ENCODE measurements around the gene KCNH6. TPM values are rescaled to one million over a fixed set of nuclear protein-coding genes. Genes with fewer than 3 reads are reported as not detected.
A peak's percentile ranks its signal among the peaks of the same experiment; 100 is the strongest.

KCNH6 gene
- total and polyA plus RNA-seq, 9 of the 15 experiments (the other 6 are each of a cell fraction or from before 2014, with no cell fraction given) = not detected

DNA sequence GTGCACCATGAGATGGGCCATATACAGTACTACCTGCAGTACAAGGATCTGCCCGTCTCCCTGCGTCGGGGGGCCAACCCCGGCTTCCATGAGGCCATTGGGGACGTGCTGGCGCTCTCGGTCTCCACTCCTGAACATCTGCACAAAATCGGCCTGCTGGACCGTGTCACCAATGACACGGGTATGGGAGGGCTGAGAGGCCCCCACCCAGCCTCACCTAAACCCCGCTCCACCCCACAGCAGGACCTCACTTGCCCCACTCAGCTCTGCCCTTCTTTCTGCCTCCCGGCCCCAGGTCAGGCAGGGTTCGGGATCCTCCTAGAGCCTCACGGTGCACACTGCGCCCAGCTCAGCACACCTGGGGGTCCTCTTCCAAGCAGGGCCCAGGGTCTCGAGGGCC, 40.6 kb upstream of the KCNH6 start:
- Histone ChIP-seq H3K79me2 (ENCODE audit: control insufficient read depth, insufficient read depth, low read length) (no peaks in the 10 kb centered on the region), H3K9me3 (replicated peaks; ENCODE audit: control insufficient read depth, insufficient read depth, low read depth, low read length) (no peaks in the 10 kb centered on the region), H3K9me1 (ENCODE audit: control insufficient read depth, insufficient read depth, low read length) (no peaks in the 10 kb centered on the region), H3K27ac (ENCODE audit: extremely low read depth, low read depth, low read length) (no peak overlapping the region), H3K4me2 (ENCODE audit: insufficient read depth, low read length) (no peak overlapping the region), H2AFZ (ENCODE audit: low read depth, low read length) (no peak overlapping the region), H3K36me3 (ENCODE audit: control insufficient read depth, insufficient read depth, low read length) (no peaks in the 10 kb centered on the region), H3K9ac (ENCODE audit: insufficient read depth in 1 of 2, low read depth in 2 of 2, low read length in 2 of 2) (peak overlapping the region in 1 of 2 experiments; percentile 47; a peak in 2 of 4 replicates), H3K4me1 (replicated peaks in 1 of 2; ENCODE audit: control insufficient read depth in 2 of 2, insufficient read depth in 2 of 2, low read length in 2 of 2) (peaks cover 3 to 40% of the 10 kb centered on the region in 2 experiments; a peak in 4 of 5 replicates), H3K4me3 (no peak overlapping the region), H3K27me3 (ENCODE audit: control insufficient read depth in 2 of 2, insufficient read depth in 2 of 2, low read length in 2 of 2) (peaks cover 0 to 6% of the 10 kb centered on the region in 2 experiments; a peak in 1 of 5 replicates), H4K20me1 (replicated peaks; ENCODE audit: control insufficient read depth, insufficient read depth, low read length) (no peaks in the 10 kb centered on the region)
- ChIA-PET CTCF (ENCODE audit: low intra/inter-chr PET ratio) (no interaction called here), POLR2A (interaction anchor here (0.7 kb wide), 1 partner anchor 40 kb away, joined by 3 read pairs; no protein-coding TSS in a partner anchor)
- in situ Hi-C loops (cut with MboI) (no loop called here), intact Hi-C loops (cut with micrococcal nuclease) (loop anchor here (5.0 kb wide), 1 partner anchor 130 kb away; no protein-coding TSS in a partner anchor)
- 49% methylated on average over 16 of the region's 16 CpGs for WGBS (ENCODE audit: insufficient coverage, low coverage, missing lambda C conversion rate)
- no TSS peak for BruUV-seq (replicated peaks)
- no peak for FAIRE-seq
- no peak for ATAC-seq
- DNase-seq (ENCODE audit: extremely low read depth in 1 of 4, low spot score in 3 of 4) = no peak
- TF ChIP-seq, protein P1, sequence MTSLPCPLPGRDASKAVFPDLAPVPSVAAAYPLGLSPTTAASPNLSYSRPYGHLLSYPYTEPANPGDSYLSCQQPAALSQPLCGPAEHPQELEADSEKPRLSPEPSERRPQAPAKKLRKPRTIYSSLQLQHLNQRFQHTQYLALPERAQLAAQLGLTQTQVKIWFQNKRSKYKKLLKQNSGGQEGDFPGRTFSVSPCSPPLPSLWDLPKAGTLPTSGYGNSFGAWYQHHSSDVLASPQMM (CRISPR knock-in tag; IDR thresholded peaks at IDR 0.05) = no peak

DNA sequence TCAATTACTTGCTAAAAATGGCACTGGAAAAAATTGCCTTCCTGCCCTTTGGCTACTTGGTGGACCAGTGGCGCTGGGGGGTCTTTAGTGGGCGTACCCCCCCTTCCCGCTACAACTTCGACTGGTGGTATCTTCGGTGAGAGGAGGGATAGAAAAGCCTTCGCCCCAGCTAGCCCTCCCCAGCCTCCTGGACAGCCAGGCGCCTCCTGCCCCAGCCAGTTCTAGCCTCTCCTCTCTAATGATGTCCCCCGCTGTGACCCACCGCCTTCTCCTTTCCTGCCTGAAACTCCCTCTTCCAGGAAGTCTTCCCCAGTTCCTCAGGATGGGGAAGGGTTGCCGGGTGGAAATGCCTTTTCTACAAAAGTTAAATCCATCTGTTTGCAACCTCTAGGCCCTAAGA, 40.1 kb upstream of the KCNH6 start:
- DNase-seq (ENCODE audit: extremely low read depth in 1 of 4, low spot score in 3 of 4) (no peak), ATAC-seq (no peak), FAIRE-seq (no peak)
- Histone ChIP-seq H3K27me3 (ENCODE audit: control insufficient read depth in 2 of 2, insufficient read depth in 2 of 2, low read length in 2 of 2) (peaks cover 0 to 6% of the 10 kb centered on the region in 2 experiments; a peak in 1 of 5 replicates), H4K20me1 (replicated peaks; ENCODE audit: control insufficient read depth, insufficient read depth, low read length) (no peaks in the 10 kb centered on the region), H3K4me2 (ENCODE audit: insufficient read depth, low read length) (no peak overlapping the region), H3K4me3 (no peak overlapping the region), H3K79me2 (ENCODE audit: control insufficient read depth, insufficient read depth, low read length) (no peaks in the 10 kb centered on the region), H3K27ac (ENCODE audit: extremely low read depth, low read depth, low read length) (no peak overlapping the region), H2AFZ (ENCODE audit: low read depth, low read length) (no peak overlapping the region), H3K9me1 (ENCODE audit: control insufficient read depth, insufficient read depth, low read length) (no peaks in the 10 kb centered on the region), H3K9ac (ENCODE audit: insufficient read depth in 1 of 2, low read depth in 2 of 2, low read length in 2 of 2) (no peak overlapping the region), H3K4me1 (replicated peaks in 1 of 2; ENCODE audit: control insufficient read depth in 2 of 2, insufficient read depth in 2 of 2, low read length in 2 of 2) (peaks cover 3 to 35% of the 10 kb centered on the region in 2 experiments; a peak in 3 of 5 replicates), H3K9me3 (replicated peaks; ENCODE audit: control insufficient read depth, insufficient read depth, low read depth, low read length) (no peaks in the 10 kb centered on the region), H3K36me3 (ENCODE audit: control insufficient read depth, insufficient read depth, low read length) (no peaks in the 10 kb centered on the region)
- no TSS peak for BruUV-seq (replicated peaks)
- no peak for TF ChIP-seq RBBP5 (IDR thresholded peaks at IDR 0.05; ENCODE audit: borderline replicate concordance, insufficient read depth, low read length, poor library complexity, severe bottlenecking)
- TF ChIP-seq PCBP2 (IDR thresholded peaks at IDR 0.05; ENCODE audit: low read depth, low read length, poor library complexity, severe bottlenecking) = no peak
- no peak for TF ChIP-seq TCF7 (IDR thresholded peaks at IDR 0.05; ENCODE audit: borderline replicate concordance)
- no peak for TF ChIP-seq TCF7L2 (IDR thresholded peaks at IDR 0.05; ENCODE audit: low read depth, low read length)
- no peak for TF ChIP-seq JUN (IDR thresholded peaks at IDR 0.05; ENCODE audit: borderline replicate concordance, low read depth, low read length)
- TF ChIP-seq JUN (CRISPR knock-in tag; IDR thresholded peaks at IDR 0.05; ENCODE audit: borderline replicate concordance) = no peak
- intact Hi-C loops (cut with micrococcal nuclease) = loop anchor here (5.0 kb wide), 1 partner anchor 129 kb away; no protein-coding TSS in a partner anchor
- CTCF ChIA-PET (ENCODE audit: low intra/inter-chr PET ratio) = no interaction called here
- in situ Hi-C loops (cut with MboI) = no loop called here
- POLR2A ChIA-PET = no interaction called here
- WGBS (ENCODE audit: insufficient coverage, low coverage, missing lambda C conversion rate) = 16% methylated on average over 9 of the region's 10 CpGs
